IPS-20b (cell line): Measurements from ENCODE around the gene PAGE2.
"Not testable (repeated sequence)": the region's sequence is repeated elsewhere in the genome, so short reads cannot be mapped to it uniquely, and the experiment has no call there.

Experiments used
- H3K27ac ChIP-seq: one replicate; pipeline ENCODE4 v1.5.1; 2013; ENCODE audit warnings: low read length
- H3K27me3 ChIP-seq: 2 replicates; pipeline ENCODE4 v1.6.1; 2013; ENCODE audit warnings: mild to moderate bottlenecking, low read length, inconsistent platforms; ENCODE audit not compliant: insufficient read depth
- H3K36me3 ChIP-seq: 2 replicates; pipeline ENCODE4 v1.6.1; 2013; ENCODE audit warnings: low read depth, mild to moderate bottlenecking, inconsistent platforms, low read length, moderate library complexity; ENCODE audit not compliant: insufficient read depth
- H3K4me1 ChIP-seq: 2 replicates; pipeline ENCODE4 v1.6.1; 2013; ENCODE audit warnings: mild to moderate bottlenecking, control low read depth, inconsistent platforms, low read length, moderate library complexity; ENCODE audit not compliant: insufficient read depth
- H3K4me3 ChIP-seq: 2 replicates; pipeline ENCODE4 v1.5.1; 2013; ENCODE audit warnings: mild to moderate bottlenecking, low read length, inconsistent platforms
- H3K9ac ChIP-seq: 2 replicates; pipeline ENCODE4 v1.6.1; 2013; ENCODE audit warnings: low read depth, mild to moderate bottlenecking, inconsistent platforms, low read length, moderate library complexity
- H3K9me3 ChIP-seq: 2 replicates; pipeline ENCODE4 v1.6.1; 2013; ENCODE audit warnings: mild to moderate bottlenecking, low read depth, low read length, inconsistent platforms; ENCODE audit not compliant: insufficient read depth

PAGE2 gene, protein sequence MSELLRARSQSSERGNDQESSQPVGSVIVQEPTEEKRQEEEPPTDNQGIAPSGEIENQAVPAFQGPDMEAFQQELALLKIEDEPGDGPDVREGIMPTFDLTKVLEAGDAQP

DNA sequence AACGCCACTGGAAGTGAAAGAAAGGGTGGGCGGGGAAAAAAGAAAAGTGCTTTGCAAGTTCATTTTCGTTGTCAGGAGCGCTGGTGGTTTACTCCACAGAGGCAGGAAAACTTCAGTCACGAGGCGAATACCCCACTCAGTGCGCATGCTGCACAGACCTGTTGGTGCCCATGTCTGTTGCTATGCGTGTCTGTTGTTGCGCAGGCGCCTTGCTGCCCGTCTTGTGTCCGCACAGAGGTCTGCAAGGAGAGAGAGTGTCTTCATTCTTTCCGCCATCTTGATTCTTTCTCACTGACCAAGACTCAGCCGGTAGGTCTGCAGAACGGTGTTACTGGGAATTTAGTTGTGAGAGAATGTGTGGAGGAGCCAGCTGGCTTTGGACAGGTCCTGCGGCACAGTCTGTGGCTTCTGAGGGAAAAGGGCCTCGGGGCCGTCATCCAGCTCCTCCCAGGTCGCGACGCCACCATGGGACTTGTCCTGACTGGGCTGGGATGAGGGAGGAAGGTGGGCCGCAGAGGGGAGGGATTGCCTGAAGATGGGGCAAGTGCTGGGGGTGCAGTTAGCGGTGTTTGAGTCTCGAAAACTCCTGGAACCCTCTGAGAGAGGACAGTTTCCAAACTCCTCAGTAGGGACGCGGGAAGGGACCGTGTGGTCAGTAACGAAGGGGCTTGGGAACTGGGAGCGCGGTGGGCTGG, at the start of gene PAGE2:
Gene PAGE2 (plus strand): TSS at position 224 of the 695 bp plus-strand sequence. CDS start 1,003 bp downstream, outside the sequence.
- no peaks in the 10 kb centered on the region for H3K9me3 ChIP-seq
- no peak within 1 kb of the TSS for H3K9ac ChIP-seq
- H3K27me3 ChIP-seq: no peaks in the 10 kb centered on the region

GRCh38 chrX:55039471-55039870, 49.3 kb upstream of the PAGE2 start:
- Histone ChIP-seq H3K36me3 (no peaks in the 10 kb centered on the region), H3K9ac (no peak overlapping the region), H3K4me1 (no peaks in the 10 kb centered on the region), H3K4me3 (no peak overlapping the region), H3K9me3 (no peaks in the 10 kb centered on the region; the same call in 1 of the 2 replicates), H3K27me3 (no peaks in the 10 kb centered on the region), H3K27ac (no peak overlapping the region)

More for the DNA sequence above, at the start of gene PAGE2:
- Histone ChIP-seq H3K27ac (no peak within 1 kb of the TSS), H3K4me1 (no peaks in the 10 kb centered on the region), H3K36me3 (no peaks in the 10 kb centered on the region), H3K4me3 (no peak within 1 kb of the TSS)

- Histone ChIP-seq H3K27ac (no peak overlapping the region), H3K9me3 (no peaks in the 10 kb centered on the region), H3K4me1 (no peaks in the 10 kb centered on the region), H3K27me3 (no peaks in the 10 kb centered on the region), H3K9ac (no peak overlapping the region), H3K36me3 (no peaks in the 10 kb centered on the region), H3K4me3 (no peak overlapping the region)
Measured at GRCh38 chrX:55041514-55041913, 47.3 kb upstream of the PAGE2 start.

- H3K36me3 ChIP-seq, H3K4me3 ChIP-seq, H3K27me3 ChIP-seq, H3K27ac ChIP-seq, H3K4me1 ChIP-seq, H3K9me3 ChIP-seq, H3K9ac ChIP-seq: not testable (repeated sequence)
Measured at GRCh38 chrX:55050599-55050998, 38.2 kb upstream of the PAGE2 start.

- Histone ChIP-seq H3K27me3 (no peaks in the 10 kb centered on the region), H3K4me1 (no peaks in the 10 kb centered on the region), H3K9ac (no peak overlapping the region), H3K36me3 (no peaks in the 10 kb centered on the region), H3K27ac (no peak overlapping the region), H3K9me3 (no peaks in the 10 kb centered on the region; the same call in 1 of the 2 replicates), H3K4me3 (no peak overlapping the region)
Measured at GRCh38 chrX:55056820-55057674, 31.8 kb upstream of the PAGE2 start.

DNA sequence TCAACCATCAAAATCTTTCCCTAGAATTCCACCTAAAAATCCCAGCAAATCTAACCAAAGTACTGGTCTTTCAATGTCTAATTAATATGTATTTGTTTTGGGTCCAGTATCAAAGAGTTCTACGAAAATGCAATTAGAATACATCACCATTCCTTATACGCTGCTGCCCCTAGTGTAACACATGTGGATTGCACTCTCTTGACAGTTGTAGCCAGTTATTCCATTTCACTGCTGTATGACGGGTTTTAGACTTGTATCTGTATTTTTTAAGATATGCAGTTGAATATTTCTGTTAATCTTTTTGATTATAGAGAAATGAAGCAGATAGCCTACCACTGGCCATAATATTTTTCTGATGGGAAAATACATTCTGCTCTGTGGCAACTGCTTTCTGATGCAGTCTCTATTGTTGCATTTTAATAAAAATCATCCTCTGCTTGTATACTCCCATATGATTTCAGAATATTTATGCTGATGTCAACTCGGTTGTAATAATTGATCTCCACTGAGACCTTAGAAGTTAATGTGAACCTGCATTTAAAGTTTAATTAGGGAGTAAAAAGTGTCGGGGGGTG, 31.1 kb upstream of the PAGE2 start:
- no peaks in the 10 kb centered on the region for H3K27me3 ChIP-seq
- H3K36me3 ChIP-seq: no peaks in the 10 kb centered on the region
- no peak overlapping the region for H3K9ac ChIP-seq
- H3K4me3 ChIP-seq: no peak overlapping the region
- no peak overlapping the region for H3K27ac ChIP-seq
- no peaks in the 10 kb centered on the region; the same call in 1 of the 2 replicates for H3K9me3 ChIP-seq
- no peaks in the 10 kb centered on the region for H3K4me1 ChIP-seq

DNA sequence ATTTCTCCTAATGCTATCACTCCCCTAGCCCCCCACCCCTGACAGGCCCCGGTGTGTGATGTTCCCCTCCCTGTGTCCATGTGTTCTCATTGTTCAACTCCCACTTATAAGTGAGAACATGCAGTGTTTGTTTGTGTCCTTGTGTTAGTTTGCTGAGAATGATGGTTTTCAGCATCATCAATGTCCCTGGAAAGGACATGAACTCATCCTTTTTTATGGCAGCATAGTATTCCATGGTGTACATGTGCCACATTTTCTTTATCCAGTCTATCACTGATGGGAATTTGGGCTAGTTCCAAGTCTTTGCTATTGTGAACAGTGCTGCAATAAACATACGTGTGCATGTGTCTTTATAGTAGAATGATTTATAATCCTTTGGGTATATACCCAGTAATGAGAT, 21.6 kb upstream of the PAGE2 start:
- H3K36me3 ChIP-seq, H3K9me3 ChIP-seq, H3K4me3 ChIP-seq: not testable (repeated sequence)

DNA sequence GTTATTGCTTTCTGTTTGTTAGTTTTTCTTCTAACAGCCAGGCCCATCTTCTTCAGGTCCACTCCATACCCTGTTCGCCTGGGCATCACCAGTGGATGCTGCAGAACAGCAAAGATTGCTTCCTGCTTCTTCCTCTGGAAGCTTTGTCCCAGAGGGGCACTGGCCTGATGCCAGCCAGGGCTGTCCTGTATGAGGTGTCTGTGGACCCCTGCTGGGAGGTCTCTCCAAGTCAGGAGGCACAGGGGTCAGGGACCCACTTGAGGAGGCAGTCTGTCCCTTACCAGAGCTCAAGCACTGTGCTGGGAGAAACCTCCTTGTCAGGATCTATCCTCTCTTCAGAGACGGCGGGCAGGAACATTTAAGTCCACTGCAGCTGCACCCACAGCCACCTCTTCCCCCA, 16.5 kb upstream of the PAGE2 start:
- Histone ChIP-seq H3K36me3 (no peaks in the 10 kb centered on the region), H3K4me3 (no peak overlapping the region), H3K9me3 (no peaks in the 10 kb centered on the region), H3K4me1 (no peaks in the 10 kb centered on the region), H3K27ac (no peak overlapping the region), H3K9ac (no peak overlapping the region), H3K27me3 (no peaks in the 10 kb centered on the region)

More for the DNA sequence above, 21.6 kb upstream of the PAGE2 start:
- not testable (repeated sequence) for H3K9ac ChIP-seq, H3K27ac ChIP-seq, H3K4me1 ChIP-seq, H3K27me3 ChIP-seq

- Histone ChIP-seq H3K9me3 (no peaks in the 10 kb centered on the region), H3K36me3 (no peaks in the 10 kb centered on the region), H3K4me3 (no peak within 1 kb of the TSS), H3K27me3 (no peaks in the 10 kb centered on the region), H3K27ac (no peak within 1 kb of the TSS), H3K9ac (no peak within 1 kb of the TSS), H3K4me1 (no peaks in the 10 kb centered on the region)
Measured at GRCh38 chrX:55074851-55075467, 13.9 kb upstream of the PAGE2 start, which contains the start of gene PAGE2B. Gene PAGE2B (plus strand): TSS chrX:55075030. CDS start chrX:55076042, 1,012 bp downstream.

DNA sequence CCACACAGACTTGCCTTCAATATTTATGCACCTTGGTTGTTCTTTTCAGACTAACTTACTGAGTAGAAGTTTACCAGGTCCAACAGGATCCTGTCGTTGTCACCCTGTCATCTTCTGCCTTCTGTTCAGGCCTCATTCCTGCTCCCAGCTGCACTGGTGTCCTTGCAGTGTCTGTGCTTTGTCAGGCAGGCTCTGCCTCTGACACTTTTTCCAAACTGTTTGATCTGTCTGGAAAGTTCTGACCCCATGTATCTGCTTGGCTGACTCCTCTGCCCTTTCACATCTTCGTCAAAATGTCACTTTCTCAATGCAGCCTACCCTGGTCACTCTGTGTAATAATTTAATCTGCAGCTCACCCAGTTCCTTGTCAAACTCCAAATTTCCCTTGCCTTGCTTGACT, 9.9 kb downstream of the PAGE2 start:
- Histone ChIP-seq H3K4me3 (no peak overlapping the region), H3K27ac (no peak overlapping the region), H3K27me3 (no peaks in the 10 kb centered on the region), H3K9me3 (no peaks in the 10 kb centered on the region), H3K36me3 (no peaks in the 10 kb centered on the region), H3K4me1 (no peaks in the 10 kb centered on the region), H3K9ac (no peak overlapping the region)

DNA sequence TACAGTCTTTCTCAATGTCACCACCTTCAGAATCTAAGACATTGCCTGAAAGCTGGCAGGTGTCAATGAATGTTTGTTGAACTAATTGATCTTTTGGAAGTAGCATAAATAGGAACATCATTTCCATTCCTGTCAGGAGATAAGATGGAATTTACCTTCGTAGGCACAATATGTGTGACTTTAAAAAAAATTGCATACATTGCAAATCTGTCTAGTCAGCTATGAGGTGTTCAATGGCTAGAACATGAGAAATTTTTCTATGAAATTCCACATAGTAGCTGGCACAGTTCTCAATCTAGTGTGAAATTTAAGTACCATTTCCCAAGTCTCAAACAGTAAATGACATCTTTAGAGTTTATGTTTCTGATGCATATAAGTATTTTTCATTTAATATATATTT, 10.3 kb downstream of the PAGE2 start:
- Histone ChIP-seq H3K9me3 (no peaks in the 10 kb centered on the region), H3K4me3 (no peak overlapping the region), H3K4me1 (no peaks in the 10 kb centered on the region), H3K9ac (no peak overlapping the region), H3K27me3 (no peaks in the 10 kb centered on the region), H3K27ac (no peak overlapping the region), H3K36me3 (no peaks in the 10 kb centered on the region)
